ENCODE data around the gene CLRN1. TPM values are rescaled to one million over a fixed set of nuclear protein-coding genes. Genes with fewer than 3 reads are reported as not detected.
A peak's percentile ranks its signal among the peaks of the same experiment; 100 is the strongest.

Gene CLRN1
- total and polyA plus RNA-seq, 2 experiments from 2014 or later, result not detected

- no peaks in the 10 kb centered on the region for H3K4me1 ChIP-seq (ENCODE audit: low read depth)
- no peaks in the 10 kb centered on the region for H3K27me3 ChIP-seq
- no peaks in the 10 kb centered on the region for H3K9me3 ChIP-seq (ENCODE audit: low read depth)
- no peak overlapping the region for H3K4me3 ChIP-seq
- no peak overlapping the region for H3K27ac ChIP-seq
- no peak for DNase-seq (ENCODE audit: low read depth in 1 of 2, low spot score in 1 of 2)
- no peaks in the 10 kb centered on the region for H3K36me3 ChIP-seq
- TF ChIP-seq, protein P1, sequence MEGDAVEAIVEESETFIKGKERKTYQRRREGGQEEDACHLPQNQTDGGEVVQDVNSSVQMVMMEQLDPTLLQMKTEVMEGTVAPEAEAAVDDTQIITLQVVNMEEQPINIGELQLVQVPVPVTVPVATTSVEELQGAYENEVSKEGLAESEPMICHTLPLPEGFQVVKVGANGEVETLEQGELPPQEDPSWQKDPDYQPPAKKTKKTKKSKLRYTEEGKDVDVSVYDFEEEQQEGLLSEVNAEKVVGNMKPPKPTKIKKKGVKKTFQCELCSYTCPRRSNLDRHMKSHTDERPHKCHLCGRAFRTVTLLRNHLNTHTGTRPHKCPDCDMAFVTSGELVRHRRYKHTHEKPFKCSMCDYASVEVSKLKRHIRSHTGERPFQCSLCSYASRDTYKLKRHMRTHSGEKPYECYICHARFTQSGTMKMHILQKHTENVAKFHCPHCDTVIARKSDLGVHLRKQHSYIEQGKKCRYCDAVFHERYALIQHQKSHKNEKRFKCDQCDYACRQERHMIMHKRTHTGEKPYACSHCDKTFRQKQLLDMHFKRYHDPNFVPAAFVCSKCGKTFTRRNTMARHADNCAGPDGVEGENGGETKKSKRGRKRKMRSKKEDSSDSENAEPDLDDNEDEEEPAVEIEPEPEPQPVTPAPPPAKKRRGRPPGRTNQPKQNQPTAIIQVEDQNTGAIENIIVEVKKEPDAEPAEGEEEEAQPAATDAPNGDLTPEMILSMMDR (IDR thresholded peaks at IDR 0.05; ENCODE audit: low read depth, low read length), result no peak
Measured at GRCh38 chr3:150960708-150961684, 11.5 kb downstream of the CLRN1 start.

DNA sequence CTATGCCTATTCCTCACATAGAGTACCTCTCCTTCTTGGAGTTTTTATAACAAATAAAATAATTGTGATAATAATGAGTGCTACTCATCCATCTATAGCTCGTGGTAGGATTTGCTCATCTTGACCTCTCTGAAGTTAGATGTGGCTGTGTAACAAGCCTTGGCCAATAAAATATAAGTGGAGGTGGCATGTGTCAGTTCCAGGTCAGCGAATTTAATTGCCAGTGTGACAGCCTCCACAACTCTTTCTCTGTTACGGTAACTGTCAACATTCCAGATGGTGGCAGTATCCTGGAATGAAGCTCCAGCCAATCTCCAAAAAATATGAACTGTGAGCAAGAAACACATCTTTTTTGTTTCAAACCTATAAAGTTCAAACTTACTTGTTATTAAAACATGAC lies 13.8 kb downstream of the CLRN1 start:
- TF ChIP-seq, protein P1 (IDR thresholded peaks at IDR 0.05; ENCODE audit: low read depth, low read length), result no peak
- H3K4me1 ChIP-seq (ENCODE audit: low read depth), result no peaks in the 10 kb centered on the region
- H3K9me3 ChIP-seq (ENCODE audit: low read depth), result no peaks in the 10 kb centered on the region
- H3K4me3 ChIP-seq, result no peak overlapping the region
- no peak for DNase-seq (ENCODE audit: low read depth in 1 of 2, low spot score in 1 of 2)
- no peaks in the 10 kb centered on the region for H3K36me3 ChIP-seq
- no peaks in the 10 kb centered on the region for H3K27me3 ChIP-seq
- H3K27ac ChIP-seq, result no peak overlapping the region

- H3K4me1 ChIP-seq (ENCODE audit: low read depth), result no peaks in the 10 kb centered on the region
- DNase-seq (ENCODE audit: low read depth in 1 of 2, low spot score in 1 of 2), result peak in 1 of 2 donors; percentile 66
- no peaks in the 10 kb centered on the region for H3K36me3 ChIP-seq
- H3K27me3 ChIP-seq, result no peaks in the 10 kb centered on the region
- TF ChIP-seq, protein P1 (IDR thresholded peaks at IDR 0.05; ENCODE audit: low read depth, low read length), result no peak
- no peak overlapping the region for H3K4me3 ChIP-seq
- H3K27ac ChIP-seq, result no peak overlapping the region
- H3K9me3 ChIP-seq (ENCODE audit: low read depth), result no peaks in the 10 kb centered on the region
Measured at GRCh38 chr3:150956376-150956775, 16.2 kb downstream of the CLRN1 start.

GRCh38 chr3:150951923-150952322 lies 20.6 kb downstream of the CLRN1 start:
- H3K36me3 ChIP-seq, result no peaks in the 10 kb centered on the region
- TF ChIP-seq, protein P1 (IDR thresholded peaks at IDR 0.05; ENCODE audit: low read depth, low read length), result no peak
- H3K27ac ChIP-seq, result no peak overlapping the region
- H3K27me3 ChIP-seq, result no peaks in the 10 kb centered on the region
- H3K4me1 ChIP-seq (ENCODE audit: low read depth), result no peaks in the 10 kb centered on the region
- H3K4me3 ChIP-seq, result no peak overlapping the region
- DNase-seq (ENCODE audit: low read depth in 1 of 2, low spot score in 1 of 2), result no peak
- no peaks in the 10 kb centered on the region for H3K9me3 ChIP-seq (ENCODE audit: low read depth)

GRCh38 chr3:150945226-150946032 lies 27.1 kb downstream of the CLRN1 start:
- Histone ChIP-seq H3K27me3 (no peaks in the 10 kb centered on the region), H3K4me3 (no peak overlapping the region), H3K36me3 (no peaks in the 10 kb centered on the region), H3K27ac (no peak overlapping the region), H3K9me3 (ENCODE audit: low read depth) (no peaks in the 10 kb centered on the region), H3K4me1 (ENCODE audit: low read depth) (no peaks in the 10 kb centered on the region)
- TF ChIP-seq, protein P1 (IDR thresholded peaks at IDR 0.05; ENCODE audit: low read depth, low read length), result no peak
- peak in 1 of 2 donors; percentile 78 for DNase-seq (ENCODE audit: low read depth in 1 of 2, low spot score in 1 of 2)

Data from cardiac muscle cell (in vitro differentiated cells and primary cell).